ENCODE results near the gene NEK1.

NEK1 gene

GRCh38 chr4:169491211-169491610 is 121.2 kb downstream of the NEK1 start:
- TF ChIP-seq CTCF (IDR thresholded peaks at IDR 0.05; ENCODE audit: unreplicated experiment in 3 of 3) = no peak
- Mint-ChIP-seq H3K9me3 (peaks cover 28% of the 10 kb centered on the region), H3K27me3 (ENCODE audit: low read depth) (no peaks in the 10 kb centered on the region), H3K4me3 (no peak overlapping the region), H3K4me1 (no peaks in the 10 kb centered on the region), H3K36me3 (ENCODE audit: low read depth) (peaks cover 44% of the 10 kb centered on the region), H3K27ac (no peak overlapping the region)

GRCh38 chr4:169489306-169489705 is 123.1 kb downstream of the NEK1 start:
- TF ChIP-seq CTCF (IDR thresholded peaks at IDR 0.05; ENCODE audit: unreplicated experiment in 3 of 3) = no peak
- Mint-ChIP-seq H3K9me3 (peaks cover 24% of the 10 kb centered on the region), H3K4me1 (no peaks in the 10 kb centered on the region), H3K36me3 (ENCODE audit: low read depth) (peaks cover 47% of the 10 kb centered on the region), H3K27me3 (ENCODE audit: low read depth) (no peaks in the 10 kb centered on the region), H3K27ac (no peak overlapping the region), H3K4me3 (no peak overlapping the region)

- no peak overlapping the region for H3K4me3 Mint-ChIP-seq
- H3K9me3 Mint-ChIP-seq = peaks cover 21% of the 10 kb centered on the region
- H3K4me1 Mint-ChIP-seq = no peaks in the 10 kb centered on the region
- peak; percentile 51 to 79 (median 56) for TF ChIP-seq CTCF (IDR thresholded peaks at IDR 0.05; ENCODE audit: unreplicated experiment in 3 of 3)
- no peaks in the 10 kb centered on the region for H3K27me3 Mint-ChIP-seq (ENCODE audit: low read depth)
- peak overlapping the region in 1 of 3 experiments; percentile 56 for H3K27ac Mint-ChIP-seq
- H3K36me3 Mint-ChIP-seq (ENCODE audit: low read depth) = peaks cover 44% of the 10 kb centered on the region
Measured at GRCh38 chr4:169485791-169486742, 126.3 kb downstream of the NEK1 start.

GRCh38 chr4:169485086-169485485 is 127.3 kb downstream of the NEK1 start:
- TF ChIP-seq CTCF (IDR thresholded peaks at IDR 0.05; ENCODE audit: unreplicated experiment in 3 of 3) = no peak
- no peaks in the 10 kb centered on the region for H3K4me1 Mint-ChIP-seq
- H3K4me3 Mint-ChIP-seq = no peak overlapping the region
- H3K9me3 Mint-ChIP-seq = peaks cover 19% of the 10 kb centered on the region
- H3K36me3 Mint-ChIP-seq (ENCODE audit: low read depth) = peaks cover 39% of the 10 kb centered on the region
- H3K27me3 Mint-ChIP-seq (ENCODE audit: low read depth) = no peaks in the 10 kb centered on the region
- H3K27ac Mint-ChIP-seq = no peak overlapping the region

- Mint-ChIP-seq H3K4me1 (no peaks in the 10 kb centered on the region), H3K36me3 (ENCODE audit: low read depth) (peaks cover 42% of the 10 kb centered on the region), H3K9me3 (peaks cover 19% of the 10 kb centered on the region), H3K27ac (no peak overlapping the region), H3K4me3 (no peak overlapping the region), H3K27me3 (ENCODE audit: low read depth) (no peaks in the 10 kb centered on the region)
- TF ChIP-seq CTCF (IDR thresholded peaks at IDR 0.05; ENCODE audit: unreplicated experiment in 3 of 3) = no peak
Measured at GRCh38 chr4:169484485-169484884, 127.9 kb downstream of the NEK1 start.

- no peak for TF ChIP-seq CTCF (IDR thresholded peaks at IDR 0.05; ENCODE audit: unreplicated experiment in 3 of 3)
- Mint-ChIP-seq H3K4me3 (no peak overlapping the region), H3K4me1 (no peaks in the 10 kb centered on the region)
Measured at GRCh38 chr4:169464080-169464479, 148.3 kb downstream of the NEK1 start.

More at GRCh38 chr4:169464080-169464479, 148.3 kb downstream of the NEK1 start:
- peaks cover 23% of the 10 kb centered on the region for H3K9me3 Mint-ChIP-seq
- peaks cover 55% of the 10 kb centered on the region for H3K36me3 Mint-ChIP-seq (ENCODE audit: low read depth)
- no peak overlapping the region for H3K27ac Mint-ChIP-seq
- H3K27me3 Mint-ChIP-seq (ENCODE audit: low read depth) = no peaks in the 10 kb centered on the region

Data from nephron (organoid).